HG03280 (cell line): ENCODE results near the gene SARDH.

Experiments
- ATAC-seq: cut with Tn5 transposase; IDR thresholded peaks from one replicate; pipeline ENCODE4 v1.9.1; 2021; ENCODE audit warnings: mild to moderate bottlenecking, moderate library complexity; ENCODE audit not compliant: unreplicated experiment

Gene SARDH

DNA sequence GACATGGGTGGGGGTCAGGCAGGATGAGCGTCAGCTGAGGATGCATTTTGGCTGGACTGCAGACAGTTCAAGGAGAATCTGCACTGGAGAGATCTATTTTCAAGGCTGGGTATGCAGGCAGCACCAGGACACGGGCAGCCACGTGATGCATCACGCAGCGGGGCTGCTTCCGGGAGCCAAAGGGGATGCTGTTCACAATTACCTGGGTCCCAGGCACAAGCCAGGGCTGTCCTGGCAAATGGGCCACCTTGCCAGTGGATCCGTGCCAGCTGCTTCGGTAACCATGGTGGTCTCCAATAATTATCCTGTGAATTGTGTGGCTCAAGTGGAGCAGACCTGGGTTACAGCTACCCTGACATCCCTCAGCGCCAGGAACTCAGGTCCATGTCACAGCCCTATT lies 84.5 kb downstream of the SARDH start:
- no peak for ATAC-seq

GRCh38 chr9:133650026-133650425 lies 88.1 kb downstream of the SARDH start:
- ATAC-seq: no peak

- ATAC-seq: no peak
These were observed 89.0 kb downstream of the SARDH start for GRCh38 chr9:133649194-133649593.

GRCh38 chr9:133647765-133648469 lies 90.2 kb downstream of the SARDH start:
- ATAC-seq: no peak

DNA sequence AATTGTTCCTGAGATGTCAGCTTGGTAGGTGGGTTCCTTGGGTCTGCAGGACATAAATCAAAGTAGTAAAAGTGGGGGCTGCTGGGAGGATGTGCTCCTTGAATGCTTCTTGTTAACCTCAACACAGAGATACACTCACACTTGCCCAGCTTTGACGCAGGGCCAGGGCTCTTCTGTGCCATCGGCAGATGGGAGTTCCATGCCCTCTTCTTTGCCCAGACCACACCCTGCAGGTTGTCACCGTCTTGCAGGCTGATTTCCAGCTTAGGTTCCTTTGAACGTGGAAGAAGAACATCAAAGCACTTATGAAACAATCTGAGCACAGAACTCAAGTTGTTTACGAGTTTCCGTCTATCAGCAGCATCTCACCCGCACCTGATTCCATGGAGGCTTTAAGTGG lies 91.0 kb downstream of the SARDH start:
- no peak for ATAC-seq

GRCh38 chr9:133645021-133645765 lies 93.0 kb downstream of the SARDH start:
- ATAC-seq: no peak

GRCh38 chr9:133643978-133644760 lies 94.0 kb downstream of the SARDH start:
- no peak for ATAC-seq

DNA sequence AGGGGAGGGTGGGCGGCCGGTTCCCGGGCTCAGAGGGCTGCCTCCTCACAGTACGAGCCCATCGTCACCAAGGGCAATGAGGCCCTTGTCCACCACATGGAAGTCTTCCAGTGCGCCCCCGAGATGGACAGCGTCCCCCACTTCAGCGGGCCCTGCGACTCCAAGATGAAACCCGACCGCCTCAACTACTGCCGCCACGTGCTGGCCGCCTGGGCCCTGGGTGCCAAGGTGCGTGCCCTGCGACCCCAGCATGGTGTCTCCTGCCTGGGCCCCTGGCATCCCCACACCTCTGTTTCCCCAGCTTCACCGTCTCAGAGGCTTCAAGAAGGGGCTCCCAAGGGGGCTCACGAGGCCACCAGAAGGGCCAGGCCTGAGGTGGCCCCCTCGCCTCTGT lies 94.8 kb downstream of the SARDH start:
- no peak for ATAC-seq

GRCh38 chr9:133642708-133643361 lies 95.3 kb downstream of the SARDH start:
- no peak for ATAC-seq

- ATAC-seq: no peak
These were observed 96.1 kb downstream of the SARDH start for GRCh38 chr9:133641861-133642595.

GRCh38 chr9:133641396-133641655 lies 96.8 kb downstream of the SARDH start:
- no peak for ATAC-seq

GRCh38 chr9:133640580-133641395 lies 97.4 kb downstream of the SARDH start:
- no peak for ATAC-seq

DNA sequence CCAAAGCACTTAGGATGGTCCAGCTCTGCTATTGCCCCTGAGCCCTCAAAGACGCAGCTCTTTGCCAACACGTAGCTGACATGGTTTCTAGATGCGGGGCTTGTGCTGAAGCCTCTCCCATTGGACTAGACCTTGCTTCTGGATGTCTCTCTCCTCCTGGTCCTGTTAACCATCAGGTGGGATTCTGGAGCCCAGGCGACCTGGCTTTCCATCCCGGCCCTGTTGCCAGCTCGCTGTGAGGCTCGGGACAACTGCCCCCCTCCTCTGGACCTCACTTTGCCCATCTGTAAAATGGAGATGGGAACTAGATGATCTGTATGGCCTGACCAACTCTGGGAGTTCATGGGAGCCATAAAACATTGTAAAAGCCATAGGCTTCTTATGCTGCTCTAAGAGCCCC lies 98.0 kb downstream of the SARDH start:
- no peak for ATAC-seq

- no peak for ATAC-seq
These were observed 98.5 kb downstream of the SARDH start for GRCh38 chr9:133639613-133640012.

DNA sequence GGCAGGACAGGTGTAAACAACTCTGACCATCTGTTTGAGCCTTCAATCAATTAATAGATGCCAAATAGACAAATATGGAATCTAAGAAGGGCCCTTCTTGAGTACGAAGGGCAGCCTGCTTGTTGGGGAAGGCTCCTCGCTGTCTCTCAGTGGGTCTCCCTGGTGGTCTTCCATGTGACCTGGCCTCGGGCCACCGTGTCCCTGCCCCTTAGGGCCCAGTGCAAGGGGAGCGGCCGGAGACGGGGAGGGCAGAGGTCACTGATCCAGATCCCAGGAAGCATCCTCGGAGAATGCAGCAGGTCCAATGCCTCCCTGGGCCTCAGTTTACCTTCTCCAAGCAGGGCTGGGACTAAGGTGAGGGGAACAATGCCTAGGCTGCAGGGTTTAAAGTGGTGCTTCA lies 99.4 kb downstream of the SARDH start:
- ATAC-seq: no peak

GRCh38 chr9:133638076-133638475 lies 100.1 kb downstream of the SARDH start:
- no peak for ATAC-seq

DNA sequence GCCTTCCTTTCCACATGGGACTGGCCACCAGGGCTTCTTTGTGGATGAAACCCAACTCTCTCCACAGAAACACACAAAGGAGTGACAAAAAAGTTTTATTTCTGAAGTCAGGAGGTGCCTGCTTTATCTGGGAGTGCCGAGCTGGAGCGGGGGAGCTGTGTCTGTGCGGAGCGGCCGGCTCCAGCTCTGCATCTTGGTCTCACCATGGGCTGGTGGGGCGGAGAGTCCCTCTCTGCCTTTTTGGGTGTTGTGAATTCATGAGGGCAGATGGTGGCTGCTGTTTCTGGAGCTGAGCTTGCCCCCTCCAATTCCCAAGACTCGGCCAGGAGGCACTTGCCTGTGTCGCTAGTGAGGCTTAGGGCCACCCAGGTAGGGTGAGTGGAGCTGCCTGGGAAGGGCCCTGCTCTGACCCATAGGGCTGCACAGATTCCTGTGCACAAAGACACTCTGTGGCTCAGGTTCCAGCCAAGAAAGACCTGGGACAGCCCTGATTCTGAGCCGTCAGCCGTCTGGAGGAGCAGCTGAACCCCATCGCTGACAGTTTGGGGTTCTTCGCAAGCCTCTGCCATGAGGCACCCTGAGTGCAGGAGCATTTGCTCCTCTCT lies 100.6 kb downstream of the SARDH start:
- no peak for ATAC-seq

- no peak for ATAC-seq
These were observed 101.2 kb downstream of the SARDH start for GRCh38 chr9:133636902-133637301.
